ENCODE results near the gene ANAPC2. TPM values are rescaled to one million over a fixed set of nuclear protein-coding genes. Genes with fewer than 3 reads are reported as not detected.

ANAPC2 gene
- total RNA-seq, 1 experiment from 2014 or later: 49.4 TPM

DNA sequence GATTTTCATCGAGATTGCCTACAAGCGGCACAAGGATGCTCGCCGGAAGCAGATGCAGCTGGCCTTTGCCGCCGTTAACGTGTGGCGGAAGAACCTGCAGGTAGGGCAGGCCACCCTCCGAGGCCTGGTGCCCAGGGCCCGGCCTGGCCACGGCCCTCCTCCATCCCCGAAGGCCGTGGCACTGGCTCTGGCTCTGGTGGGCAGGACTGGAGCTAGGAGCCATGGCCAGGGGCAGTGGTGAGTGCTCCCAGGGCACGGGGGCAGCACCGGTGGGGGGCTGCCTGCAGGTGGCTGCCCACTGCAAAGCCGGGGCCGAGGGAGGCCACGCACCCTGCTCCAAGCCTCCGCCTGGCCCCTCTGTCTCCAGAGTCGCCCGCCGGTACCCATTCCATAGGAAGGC is 24.6 kb downstream of the ANAPC2 start:
- Mint-ChIP-seq H3K27ac (ENCODE audit: unreplicated experiment) (no peak overlapping the region), H3K4me1 (ENCODE audit: low read depth, unreplicated experiment) (peaks cover 7% of the 10 kb centered on the region), H3K4me3 (ENCODE audit: low read depth, unreplicated experiment) (peak overlapping the region; percentile 28), H3K9me3 (ENCODE audit: low read depth, unreplicated experiment) (no peaks in the 10 kb centered on the region), H3K36me3 (ENCODE audit: insufficient read depth, unreplicated experiment) (peaks cover 10% of the 10 kb centered on the region), H3K27me3 (ENCODE audit: unreplicated experiment) (peaks cover 74% of the 10 kb centered on the region)
- BruUV-seq (replicated peaks): no TSS peak
- intact Hi-C loops (cut with micrococcal nuclease; ENCODE audit: unreplicated experiment): no loop called here
- no peak for DNase-seq
- CTCF ChIA-PET: interaction anchor here (0.6 kb wide), 1 partner anchor 60 kb away, joined by 8 read pairs; no protein-coding TSS in a partner anchor
- TF ChIP-seq CTCF (IDR thresholded peaks at IDR 0.05; ENCODE audit: unreplicated experiment): no peak

DNA sequence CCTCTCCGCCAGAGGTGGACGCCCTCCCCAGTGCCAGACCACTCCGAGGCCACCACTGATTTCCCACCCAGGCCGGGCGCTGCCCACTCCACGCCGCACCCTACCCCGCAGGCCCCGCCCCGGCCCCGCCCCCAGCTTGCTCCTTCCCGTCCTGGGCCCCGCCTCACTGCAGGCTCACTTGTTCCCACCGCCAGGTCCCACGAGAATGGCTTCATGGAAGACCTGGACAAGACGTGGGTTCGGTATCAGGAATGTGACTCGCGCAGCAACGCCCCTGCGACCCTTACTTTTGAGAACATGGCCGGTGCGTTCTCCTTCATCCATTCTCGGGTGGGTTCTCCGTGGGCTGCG is 25.0 kb downstream of the ANAPC2 start:
- no TSS peak for BruUV-seq (replicated peaks)
- no peak for DNase-seq
- intact Hi-C loops (cut with micrococcal nuclease; ENCODE audit: unreplicated experiment): no loop called here
- TF ChIP-seq CTCF (IDR thresholded peaks at IDR 0.05; ENCODE audit: unreplicated experiment): no peak
- Mint-ChIP-seq H3K36me3 (ENCODE audit: insufficient read depth, unreplicated experiment) (peaks cover 10% of the 10 kb centered on the region), H3K4me3 (ENCODE audit: low read depth, unreplicated experiment) (peak overlapping the region; percentile 28), H3K27ac (ENCODE audit: unreplicated experiment) (no peak overlapping the region), H3K4me1 (ENCODE audit: low read depth, unreplicated experiment) (peaks cover 12% of the 10 kb centered on the region), H3K9me3 (ENCODE audit: low read depth, unreplicated experiment) (no peaks in the 10 kb centered on the region), H3K27me3 (ENCODE audit: unreplicated experiment) (peaks cover 79% of the 10 kb centered on the region)
- CTCF ChIA-PET: interaction anchor here (1.0 to 1.1 kb wide), 2 partner anchors 64 to 73 kb away, joined by 4 read pairs; partner anchors contain the start of gene RNF224

GRCh38 chr9:137162505-137163364 is 25.6 kb downstream of the ANAPC2 start:
- no peak for DNase-seq
- peaks cover 85% of the 10 kb centered on the region for H3K27me3 Mint-ChIP-seq (ENCODE audit: unreplicated experiment)
- H3K9me3 Mint-ChIP-seq (ENCODE audit: low read depth, unreplicated experiment): no peaks in the 10 kb centered on the region
- peaks cover 10% of the 10 kb centered on the region for H3K36me3 Mint-ChIP-seq (ENCODE audit: insufficient read depth, unreplicated experiment)
- H3K4me3 Mint-ChIP-seq (ENCODE audit: low read depth, unreplicated experiment): peak overlapping the region; percentile 28
- H3K27ac Mint-ChIP-seq (ENCODE audit: unreplicated experiment): no peak overlapping the region
- TF ChIP-seq CTCF (IDR thresholded peaks at IDR 0.05; ENCODE audit: unreplicated experiment): no peak
- intact Hi-C loops (cut with micrococcal nuclease; ENCODE audit: unreplicated experiment): no loop called here
- CTCF ChIA-PET: interaction anchor here (0.7 to 1.1 kb wide), 4 partner anchors 60 to 74 kb away, joined by 4 to 5 read pairs (median 4); partner anchors contain the start of gene RNF224
- BruUV-seq (replicated peaks): no TSS peak
- H3K4me1 Mint-ChIP-seq (ENCODE audit: low read depth, unreplicated experiment): peaks cover 14% of the 10 kb centered on the region

- Mint-ChIP-seq H3K4me1 (ENCODE audit: low read depth, unreplicated experiment) (peaks cover 14% of the 10 kb centered on the region), H3K27ac (ENCODE audit: unreplicated experiment) (no peak overlapping the region), H3K9me3 (ENCODE audit: low read depth, unreplicated experiment) (no peaks in the 10 kb centered on the region), H3K4me3 (ENCODE audit: low read depth, unreplicated experiment) (no peak overlapping the region), H3K36me3 (ENCODE audit: insufficient read depth, unreplicated experiment) (peaks cover 10% of the 10 kb centered on the region), H3K27me3 (ENCODE audit: unreplicated experiment) (peaks cover 85% of the 10 kb centered on the region)
- intact Hi-C loops (cut with micrococcal nuclease; ENCODE audit: unreplicated experiment): no loop called here
- CTCF ChIA-PET: interaction anchor here (0.7 to 1.2 kb wide), 5 partner anchors 28 to 75 kb away, joined by 3 to 6 read pairs (median 5); partner anchors contain the start of genes MAN1B1 and RNF224
- no peak for DNase-seq
- BruUV-seq (replicated peaks): no TSS peak
- no peak for TF ChIP-seq CTCF (IDR thresholded peaks at IDR 0.05; ENCODE audit: unreplicated experiment)
These were observed 26.5 kb downstream of the ANAPC2 start for GRCh38 chr9:137161558-137162486.

Measured in Calu3 (cell line).